Activated T-helper 1 cell treated with anti-CD3 and anti-CD28 coated beads, Interleukin-12 subunit alpha, Interleukin-12 subunit beta, Interleukin-2, Interleukin-4 antibody, amounts not matched to agents 30 ng/mL and 10 ng/mL and 1 ng/mL, durations not matched to agents 14 hours and 24 hours and 36 hours (primary cell): Measurements from ENCODE around the gene TMEM259. TPM values are rescaled to one million over a fixed set of nuclear protein-coding genes. Genes with fewer than 3 reads are reported as not detected.
"Not testable (repeated sequence)": the region's sequence is repeated elsewhere in the genome, so short reads cannot be mapped to it uniquely, and the experiment has no call there.

Experiments
- DNase-seq: peaks from one replicate; pipeline ENCODE4 v3.0.0; 2021; ENCODE audit warnings: low spot score
- H3K27ac Mint-ChIP-seq: one replicate; pipeline ENCODE4 v1.8.0; 2021; ENCODE audit warnings: mild to moderate bottlenecking, mixed read lengths
- H3K27me3 Mint-ChIP-seq: one replicate; pipeline ENCODE4 v1.8.0; 2022; ENCODE audit warnings: mild to moderate bottlenecking, moderate library complexity, mixed read lengths; ENCODE audit not compliant: insufficient read depth
- H3K36me3 Mint-ChIP-seq: one replicate; pipeline ENCODE4 v1.8.0; 2021; ENCODE audit warnings: low read depth, mixed read lengths
- H3K4me1 Mint-ChIP-seq: one replicate; pipeline ENCODE4 v1.8.0; 2021; ENCODE audit warnings: low read depth, mixed read lengths
- H3K4me3 Mint-ChIP-seq: one replicate; pipeline ENCODE4 v1.8.0; 2021; ENCODE audit warnings: mild to moderate bottlenecking, moderate library complexity, mixed read lengths
- H3K9me3 Mint-ChIP-seq: one replicate; pipeline ENCODE4 v1.8.0; 2021; ENCODE audit warnings: mixed read lengths
- intact Hi-C: fragments of 100-400 bp; cut with micrococcal nuclease; formaldehyde crosslinking; loops from one replicate; pipeline ENCODE4 v1.15.1; 2024
- total RNA-seq: library from RNA; stranded (reverse); gene quantifications from 2 replicates; pipeline ENCODE4 v1.2.3, GENCODE V29; 2022

TMEM259 gene
- total RNA-seq, 1 donor from 2014 or later, result 162 TPM

- DNase-seq, result peak; percentile 73
- H3K9me3 Mint-ChIP-seq, result no peaks in the 10 kb centered on the region
- peak within 1 kb of the TSS; percentile 95 for H3K4me3 Mint-ChIP-seq
- H3K36me3 Mint-ChIP-seq, result peaks cover 5% of the 10 kb centered on the region
- H3K4me1 Mint-ChIP-seq, result peaks cover 23% of the 10 kb centered on the region
- peaks cover 2% of the 10 kb centered on the region for H3K27me3 Mint-ChIP-seq
- intact Hi-C loops, result loop anchor here (1.0 to 2.0 kb wide), 2 partner anchors 77 to 179 kb away; partner anchors contain the start of genes GPX4 and STK11
- H3K27ac Mint-ChIP-seq, result peak within 1 kb of the TSS; percentile 87
These were observed 5.2 kb upstream of the TMEM259 start, which contains the start of gene CNN2 for GRCh38 chr19:1025960-1026782. Gene CNN2, plus strand, starts transcription at chr19:1026608. Its CDS starts 54 bp downstream, at chr19:1026662.

DNA sequence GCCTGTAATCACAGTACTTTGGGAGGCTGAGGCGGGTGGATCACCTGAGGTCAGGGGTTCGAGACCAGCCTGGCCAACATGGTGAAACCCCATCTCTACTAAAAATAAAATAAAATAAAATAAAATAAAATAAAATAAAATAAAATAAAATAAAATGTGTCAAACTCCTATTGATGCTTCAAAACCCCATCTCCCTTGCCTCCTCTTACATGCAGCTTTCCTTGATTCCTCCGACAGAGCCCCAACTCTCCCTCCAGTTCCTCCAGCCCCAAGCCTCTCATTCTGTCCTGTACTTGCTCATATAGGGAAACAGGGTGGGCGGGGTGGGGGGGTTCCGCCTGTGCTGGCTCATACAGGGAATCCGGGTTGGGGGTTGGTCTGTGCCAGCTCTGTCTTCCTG lies 4.2 kb upstream of the TMEM259 start:
- intact Hi-C loops, H3K4me3 Mint-ChIP-seq, DNase-seq, H3K9me3 Mint-ChIP-seq, H3K36me3 Mint-ChIP-seq, H3K27me3 Mint-ChIP-seq: not testable (repeated sequence)
- Mint-ChIP-seq H3K27ac (peak overlapping the region; percentile 14), H3K4me1 (peaks cover 17% of the 10 kb centered on the region)

DNA sequence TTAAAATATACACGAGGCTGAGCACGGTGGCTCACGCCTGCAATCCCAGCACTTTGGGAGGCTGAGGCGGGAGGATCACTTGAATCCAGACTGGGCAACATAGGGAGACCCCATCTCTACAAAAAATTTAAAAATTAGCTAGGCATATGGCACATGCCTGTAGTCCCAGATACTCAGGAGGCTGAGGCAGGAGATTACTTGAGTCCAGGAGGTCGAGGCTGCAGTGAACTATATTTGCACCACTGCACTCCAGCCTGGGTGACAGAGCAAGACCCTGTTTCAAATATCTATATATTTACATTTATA lies 2.9 kb upstream of the TMEM259 start:
- not testable (repeated sequence) for H3K27ac Mint-ChIP-seq, DNase-seq, H3K27me3 Mint-ChIP-seq, H3K9me3 Mint-ChIP-seq, H3K36me3 Mint-ChIP-seq, H3K4me3 Mint-ChIP-seq
- peaks cover 17% of the 10 kb centered on the region for H3K4me1 Mint-ChIP-seq
- intact Hi-C loops, result loop anchor here (5.0 kb wide), 1 partner anchor 168 kb away; no protein-coding TSS in a partner anchor

DNA sequence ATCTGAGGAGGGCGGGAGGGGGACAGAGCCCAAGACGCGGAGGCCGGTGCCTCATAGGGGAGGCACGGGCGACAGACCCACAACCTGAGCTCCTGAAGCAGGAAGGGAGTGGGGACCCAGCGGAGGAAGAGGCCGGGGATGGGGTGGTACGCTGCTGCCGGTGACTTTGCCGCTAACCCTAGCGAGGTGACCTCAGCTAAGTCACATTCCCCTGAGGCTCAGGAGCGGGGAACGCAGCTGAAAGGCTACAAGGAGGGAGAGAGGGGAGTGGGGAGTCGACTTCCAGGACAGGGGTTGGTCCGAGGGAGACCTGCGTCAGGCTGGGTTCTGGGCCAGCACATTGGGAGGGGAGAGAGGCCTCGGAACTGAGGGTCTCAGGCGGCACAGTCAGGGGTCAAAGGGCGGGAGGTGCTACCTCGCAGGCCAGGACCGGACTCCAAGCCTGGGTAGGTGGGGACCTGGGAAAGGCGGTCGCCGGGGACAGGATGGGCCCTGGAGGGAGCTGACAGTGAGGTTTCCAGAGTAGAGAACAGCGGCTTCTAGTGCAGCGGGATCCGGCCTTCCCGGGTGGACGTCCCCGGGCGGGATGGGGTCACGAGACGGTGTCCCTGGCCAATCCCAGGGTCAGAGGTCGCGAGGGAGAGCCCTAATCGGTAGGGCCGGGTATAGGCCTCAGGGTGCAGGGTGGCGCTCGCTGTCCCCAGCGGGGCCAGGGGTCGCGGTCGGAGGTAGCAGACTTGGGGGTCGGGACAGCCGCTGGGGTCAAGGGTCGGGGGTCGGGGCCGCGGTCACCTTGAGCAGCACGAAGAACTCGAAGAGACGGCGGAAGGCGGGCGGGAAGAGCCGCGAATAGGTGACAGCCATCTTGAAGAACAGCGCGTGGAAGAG lies 699 bp downstream of the TMEM259 start:
- Mint-ChIP-seq H3K4me1 (peaks cover 28% of the 10 kb centered on the region), H3K36me3 (peaks cover 4% of the 10 kb centered on the region), H3K27ac (peak overlapping the region; percentile 87), H3K4me3 (peak overlapping the region; percentile 95), H3K27me3 (peaks cover 2% of the 10 kb centered on the region), H3K9me3 (no peaks in the 10 kb centered on the region)
- no peak for DNase-seq
- intact Hi-C loops, result loop anchor here (2.0 to 5.0 kb wide), 3 partner anchors 35 to 172 kb away; partner anchors contain the start of gene WDR18

- H3K27ac Mint-ChIP-seq, result no peak overlapping the region
These were observed 1.3 kb downstream of the TMEM259 start for GRCh38 chr19:1019616-1019961.

GRCh38 chr19:1018932-1019615 lies 1.8 kb downstream of the TMEM259 start:
- no peaks in the 10 kb centered on the region for H3K9me3 Mint-ChIP-seq
- H3K4me3 Mint-ChIP-seq, result peak overlapping the region; percentile 95
- H3K27ac Mint-ChIP-seq, result peak overlapping the region; percentile 29
- H3K36me3 Mint-ChIP-seq, result peaks cover 5% of the 10 kb centered on the region
- peaks cover 28% of the 10 kb centered on the region for H3K4me1 Mint-ChIP-seq
- DNase-seq, result no peak
- peaks cover 2% of the 10 kb centered on the region for H3K27me3 Mint-ChIP-seq
- intact Hi-C loops, result no loop called here

More at GRCh38 chr19:1019616-1019961, 1.3 kb downstream of the TMEM259 start:
- DNase-seq, result no peak
- Mint-ChIP-seq H3K9me3 (no peaks in the 10 kb centered on the region), H3K27me3 (peaks cover 2% of the 10 kb centered on the region), H3K4me1 (peaks cover 28% of the 10 kb centered on the region), H3K36me3 (peaks cover 4% of the 10 kb centered on the region), H3K4me3 (peak overlapping the region; percentile 95)
- intact Hi-C loops, result no loop called here

GRCh38 chr19:1018393-1018792 lies 2.5 kb downstream of the TMEM259 start:
- no peaks in the 10 kb centered on the region for H3K9me3 Mint-ChIP-seq
- peaks cover 28% of the 10 kb centered on the region for H3K4me1 Mint-ChIP-seq
- peaks cover 6% of the 10 kb centered on the region for H3K36me3 Mint-ChIP-seq
- peak overlapping the region; percentile 95 for H3K4me3 Mint-ChIP-seq
- peak overlapping the region; percentile 29 for H3K27ac Mint-ChIP-seq
- intact Hi-C loops, result no loop called here
- peaks cover 2% of the 10 kb centered on the region for H3K27me3 Mint-ChIP-seq
- DNase-seq, result no peak

- Mint-ChIP-seq H3K27me3 (peaks cover 2% of the 10 kb centered on the region), H3K4me1 (peaks cover 28% of the 10 kb centered on the region), H3K4me3 (no peak overlapping the region), H3K27ac (peak overlapping the region; percentile 52), H3K36me3 (peaks cover 6% of the 10 kb centered on the region), H3K9me3 (no peaks in the 10 kb centered on the region)
- DNase-seq, result no peak
- intact Hi-C loops, result no loop called here
These were observed 3.0 kb downstream of the TMEM259 start for GRCh38 chr19:1017906-1018305.

GRCh38 chr19:1017115-1017905 lies 3.6 kb downstream of the TMEM259 start:
- H3K4me1 Mint-ChIP-seq, result peaks cover 28% of the 10 kb centered on the region
- H3K9me3 Mint-ChIP-seq, result no peaks in the 10 kb centered on the region
- peak overlapping the region; percentile 39 for H3K4me3 Mint-ChIP-seq
- intact Hi-C loops, result no loop called here
- peaks cover 6% of the 10 kb centered on the region for H3K36me3 Mint-ChIP-seq
- DNase-seq, result no peak
- peak overlapping the region; percentile 23 for H3K27ac Mint-ChIP-seq
- peaks cover 2% of the 10 kb centered on the region for H3K27me3 Mint-ChIP-seq

DNA sequence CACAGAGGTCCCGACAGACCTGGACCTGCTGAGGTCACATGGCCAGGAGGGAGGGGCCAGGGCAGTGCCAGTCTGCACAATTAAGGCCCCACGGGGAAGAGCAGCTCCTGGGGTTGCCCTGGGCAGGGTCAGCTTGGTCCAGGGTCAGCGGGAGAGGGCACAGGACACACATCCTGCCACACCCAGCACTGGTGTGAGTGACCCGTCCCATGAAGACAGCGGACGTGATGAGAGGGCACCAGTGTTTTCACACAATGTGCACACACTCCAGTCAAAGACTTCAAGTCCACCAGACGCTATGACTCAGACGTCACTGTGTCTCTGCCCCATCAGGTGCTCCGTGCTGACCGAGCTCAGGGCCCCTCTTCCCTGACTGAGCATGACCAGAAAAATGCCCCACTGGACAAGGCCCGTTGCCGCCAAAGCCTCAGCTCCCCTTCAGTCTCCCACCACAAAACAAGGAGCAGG lies 4.2 kb downstream of the TMEM259 start:
- H3K4me1 Mint-ChIP-seq, result peaks cover 26% of the 10 kb centered on the region
- peaks cover 2% of the 10 kb centered on the region for H3K27me3 Mint-ChIP-seq
- H3K27ac Mint-ChIP-seq, result peak overlapping the region; percentile 23
- no peak for DNase-seq
- peak overlapping the region; percentile 39 for H3K4me3 Mint-ChIP-seq
- H3K9me3 Mint-ChIP-seq, result no peaks in the 10 kb centered on the region
- intact Hi-C loops, result no loop called here
- H3K36me3 Mint-ChIP-seq, result peaks cover 6% of the 10 kb centered on the region

DNA sequence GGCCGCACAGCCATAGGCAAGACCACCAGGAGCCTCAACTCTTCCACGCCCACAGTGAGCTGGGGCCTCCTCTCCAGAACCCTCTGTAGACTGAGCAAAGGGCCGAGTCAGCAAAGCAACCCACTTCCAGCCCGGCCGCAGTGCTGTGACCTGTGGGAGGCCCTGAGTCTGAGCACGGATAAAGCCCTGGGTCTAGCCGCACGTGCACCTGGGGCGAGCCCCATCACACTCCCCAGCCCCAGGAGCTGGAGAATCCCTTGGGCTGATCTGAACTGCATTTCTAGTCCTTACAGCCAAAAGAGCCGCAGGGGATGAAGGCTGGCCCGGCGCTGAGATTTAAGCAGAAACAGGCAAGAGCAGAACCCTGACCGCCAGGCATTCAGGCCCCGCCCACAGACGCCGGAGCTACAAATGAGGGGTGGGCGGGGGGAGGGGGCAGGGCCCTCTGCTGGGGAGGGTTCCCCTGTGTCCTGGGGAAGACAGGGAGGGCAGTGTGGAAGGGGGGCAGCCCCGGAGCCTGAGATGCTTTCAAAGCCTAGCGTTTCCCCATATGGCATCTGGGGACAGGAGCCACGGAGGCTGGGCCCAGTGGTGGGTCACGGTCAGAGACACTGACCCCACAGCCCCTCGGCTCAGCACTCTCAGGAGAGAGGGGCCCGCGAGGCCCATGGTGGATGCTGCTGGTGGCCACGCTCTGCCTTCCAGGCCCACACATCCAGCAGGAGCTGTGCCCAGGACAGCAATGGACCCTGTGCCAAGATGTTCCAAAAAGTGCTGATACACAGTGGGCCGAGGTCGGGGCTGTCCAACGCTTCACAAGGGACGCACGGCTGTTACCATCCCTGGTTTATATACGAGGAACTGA lies 4.9 kb downstream of the TMEM259 start:
- peaks cover 6% of the 10 kb centered on the region for H3K36me3 Mint-ChIP-seq
- H3K27ac Mint-ChIP-seq, result no peak overlapping the region
- H3K4me1 Mint-ChIP-seq, result peaks cover 20% of the 10 kb centered on the region
- no peak for DNase-seq
- intact Hi-C loops, result no loop called here
- no peaks in the 10 kb centered on the region for H3K27me3 Mint-ChIP-seq
- no peaks in the 10 kb centered on the region for H3K9me3 Mint-ChIP-seq
- H3K4me3 Mint-ChIP-seq, result no peak overlapping the region
